ENCODE measurements around the gene VPS4B.
"Not testable (repeated sequence)": the region's sequence is repeated elsewhere in the genome, so short reads cannot be mapped to it uniquely, and the experiment has no call there.

Gene VPS4B

GRCh38 chr18:63460414-63460813 lies 38.1 kb upstream of the VPS4B start:
- CTCF ChIA-PET = interaction anchor here (1.6 kb wide), 1 partner anchor 51 kb away, joined by 4 read pairs; no protein-coding TSS in a partner anchor
- no peak overlapping the region for H3K4me3 ChIP-seq (ENCODE audit: low read depth, low read length)
- POLR2A ChIA-PET = no interaction called here
- no peak for DNase-seq (ENCODE audit: low read depth, low spot score)
- no peak for TF ChIP-seq CTCF (IDR thresholded peaks at IDR 0.05; ENCODE audit: insufficient read depth, low read length, missing control alignments)

- POLR2A ChIA-PET = no interaction called here
- CTCF ChIA-PET = interaction anchor here (1.1 to 2.2 kb wide), 2 partner anchors 19 to 48 kb away, joined by 4 to 10 read pairs; no protein-coding TSS in a partner anchor
- TF ChIP-seq CTCF (IDR thresholded peaks at IDR 0.05; ENCODE audit: insufficient read depth, low read length, missing control alignments) = no peak
- H3K4me3 ChIP-seq (ENCODE audit: low read depth, low read length) = no peak overlapping the region
- no peak for DNase-seq (ENCODE audit: low read depth, low spot score)
Measured at GRCh38 chr18:63457977-63458376, 35.7 kb upstream of the VPS4B start.

GRCh38 chr18:63454497-63454896 lies 32.2 kb upstream of the VPS4B start:
- ChIA-PET POLR2A (no interaction called here), CTCF (interaction anchor here (0.9 to 1.6 kb wide), 6 partner anchors 8 to 287 kb away, joined by 3 to 6 read pairs (median 4); no protein-coding TSS in a partner anchor)
- H3K4me3 ChIP-seq (ENCODE audit: low read depth, low read length) = no peak overlapping the region
- DNase-seq (ENCODE audit: low read depth, low spot score) = no peak
- TF ChIP-seq CTCF (IDR thresholded peaks at IDR 0.05; ENCODE audit: insufficient read depth, low read length, missing control alignments) = no peak

- H3K4me3 ChIP-seq (ENCODE audit: low read depth, low read length); DNase-seq (ENCODE audit: low read depth, low spot score); POLR2A ChIA-PET: not testable (repeated sequence)
- CTCF ChIA-PET = interaction anchor here (0.5 to 0.9 kb wide), 2 partner anchors 14 to 393 kb away, joined by 3 to 5 read pairs; no protein-coding TSS in a partner anchor
Measured at GRCh38 chr18:63452751-63453150, 30.5 kb upstream of the VPS4B start.

- CTCF ChIA-PET = interaction anchor here (0.9 to 1.3 kb wide), 2 partner anchors 10 to 13 kb away, joined by 4 to 5 read pairs; no protein-coding TSS in a partner anchor
- H3K4me3 ChIP-seq (ENCODE audit: low read depth, low read length) = no peak overlapping the region
- DNase-seq (ENCODE audit: low read depth, low spot score) = no peak
- TF ChIP-seq CTCF (IDR thresholded peaks at IDR 0.05; ENCODE audit: insufficient read depth, low read length, missing control alignments) = no peak
- POLR2A ChIA-PET = no interaction called here
Measured at GRCh38 chr18:63451799-63452660, 29.8 kb upstream of the VPS4B start.

- H3K4me3 ChIP-seq (ENCODE audit: low read depth, low read length) = no peak overlapping the region
- ChIA-PET CTCF (no interaction called here), POLR2A (no interaction called here)
- DNase-seq (ENCODE audit: low read depth, low spot score) = no peak
- TF ChIP-seq CTCF (IDR thresholded peaks at IDR 0.05; ENCODE audit: insufficient read depth, low read length, missing control alignments) = no peak
Measured at GRCh38 chr18:63449426-63449825, 27.1 kb upstream of the VPS4B start.
